ENCODE results near the gene MDC1.
"Not testable (repeated sequence)": the region's sequence is repeated elsewhere in the genome, so short reads cannot be mapped to it uniquely, and the experiment has no call there.

Gene MDC1

DNA sequence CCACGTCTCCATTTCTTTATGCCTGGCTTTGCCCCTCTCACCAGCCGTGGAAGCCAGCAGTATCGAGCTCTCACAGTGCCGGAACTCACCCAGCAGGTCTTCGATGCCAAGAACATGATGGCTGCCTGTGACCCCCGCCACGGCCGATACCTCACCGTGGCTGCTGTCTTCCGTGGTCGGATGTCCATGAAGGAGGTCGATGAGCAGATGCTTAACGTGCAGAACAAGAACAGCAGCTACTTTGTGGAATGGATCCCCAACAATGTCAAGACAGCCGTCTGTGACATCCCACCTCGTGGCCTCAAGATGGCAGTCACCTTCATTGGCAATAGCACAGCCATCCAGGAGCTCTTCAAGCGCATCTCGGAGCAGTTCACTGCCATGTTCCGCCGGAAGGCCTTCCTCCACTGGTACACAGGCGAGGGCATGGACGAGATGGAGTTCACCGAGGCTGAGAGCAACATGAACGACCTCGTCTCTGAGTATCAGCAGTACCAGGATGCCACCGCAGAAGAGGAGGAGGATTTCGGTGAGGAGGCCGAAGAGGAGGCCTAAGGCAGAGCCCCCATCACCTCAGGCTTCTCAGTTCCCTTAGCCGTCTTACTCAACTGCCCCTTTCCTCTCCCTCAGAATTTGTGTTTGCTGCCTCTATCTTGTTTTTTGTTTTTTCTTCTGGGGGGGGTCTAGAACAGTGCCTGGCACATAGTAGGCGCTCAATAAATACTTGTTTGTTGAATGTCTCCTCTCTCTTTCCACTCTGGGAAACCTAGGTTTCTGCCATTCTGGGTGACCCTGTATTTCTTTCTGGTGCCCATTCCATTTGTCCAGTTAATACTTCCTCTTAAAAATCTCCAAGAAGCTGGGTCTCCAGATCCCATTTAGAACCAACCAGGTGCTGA lies 7.0 kb upstream of the MDC1 start:
- not testable (repeated sequence) for DNase-seq (ENCODE audit: low read depth)

GRCh38 chr6:30723159-30723842 lies 6.2 kb upstream of the MDC1 start:
- not testable (repeated sequence) for DNase-seq (ENCODE audit: low read depth)

- no peak for DNase-seq (ENCODE audit: low read depth)
These were observed 5.4 kb upstream of the MDC1 start for GRCh38 chr6:30722280-30723112.

- DNase-seq (ENCODE audit: low read depth): not testable (repeated sequence)
These were observed 4.9 kb upstream of the MDC1 start for GRCh38 chr6:30722025-30722279.

DNA sequence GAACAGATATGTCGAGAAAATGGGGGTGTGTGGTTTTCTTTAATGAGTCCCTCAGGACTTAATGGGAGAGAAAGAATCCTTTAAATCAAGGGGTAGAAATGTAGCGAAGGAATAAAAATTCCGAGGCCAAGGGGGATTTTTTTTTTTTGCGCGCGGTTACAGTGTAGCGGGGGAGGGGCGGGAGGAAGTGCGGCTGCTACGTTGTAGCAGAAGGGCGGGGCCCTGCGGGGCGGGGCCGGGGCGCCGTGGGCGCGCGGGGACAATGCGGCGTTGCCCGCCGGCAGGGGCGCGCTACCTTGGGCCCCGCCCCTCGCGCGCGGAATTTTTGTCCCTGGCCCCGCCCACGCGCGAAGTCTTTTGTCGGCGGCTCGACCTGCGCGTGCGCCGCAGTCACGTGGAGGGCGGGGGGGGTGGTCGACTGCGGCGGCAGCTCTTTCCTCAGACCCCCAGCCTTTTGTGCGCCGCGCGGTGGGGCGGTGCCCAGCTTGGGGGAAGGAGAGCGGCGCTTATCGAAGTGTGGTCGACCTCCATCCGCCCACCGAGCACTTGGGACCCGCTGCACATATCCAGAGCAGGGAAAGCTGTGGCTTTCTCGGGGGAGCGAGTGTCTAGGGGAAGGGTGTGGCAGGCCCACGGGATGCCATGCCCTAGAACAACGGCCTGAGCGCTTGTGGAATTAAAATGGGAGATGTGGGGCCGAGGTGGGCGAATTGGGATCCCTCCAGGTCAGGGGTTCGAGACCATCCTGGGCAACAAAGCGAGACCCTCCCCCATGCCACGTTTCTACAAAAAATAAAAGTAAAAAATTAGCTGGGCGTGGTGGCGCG lies 4.3 kb upstream of the MDC1 start:
- DNase-seq (ENCODE audit: low read depth): peak; percentile 83

- no peak for DNase-seq (ENCODE audit: low read depth)
These were observed 3.7 kb upstream of the MDC1 start for GRCh38 chr6:30720738-30721197.

GRCh38 chr6:30719791-30720737 lies 3.0 kb upstream of the MDC1 start, which contains the start of gene TUBB:
Gene TUBB, plus strand, starts transcription at chr6:30720352. Its CDS starts 155 bp downstream, at chr6:30720507.
- peak; percentile 94 for DNase-seq (ENCODE audit: low read depth)

- no peak for DNase-seq (ENCODE audit: low read depth)
These were observed 2.3 kb upstream of the MDC1 start for GRCh38 chr6:30719356-30719755.

DNA sequence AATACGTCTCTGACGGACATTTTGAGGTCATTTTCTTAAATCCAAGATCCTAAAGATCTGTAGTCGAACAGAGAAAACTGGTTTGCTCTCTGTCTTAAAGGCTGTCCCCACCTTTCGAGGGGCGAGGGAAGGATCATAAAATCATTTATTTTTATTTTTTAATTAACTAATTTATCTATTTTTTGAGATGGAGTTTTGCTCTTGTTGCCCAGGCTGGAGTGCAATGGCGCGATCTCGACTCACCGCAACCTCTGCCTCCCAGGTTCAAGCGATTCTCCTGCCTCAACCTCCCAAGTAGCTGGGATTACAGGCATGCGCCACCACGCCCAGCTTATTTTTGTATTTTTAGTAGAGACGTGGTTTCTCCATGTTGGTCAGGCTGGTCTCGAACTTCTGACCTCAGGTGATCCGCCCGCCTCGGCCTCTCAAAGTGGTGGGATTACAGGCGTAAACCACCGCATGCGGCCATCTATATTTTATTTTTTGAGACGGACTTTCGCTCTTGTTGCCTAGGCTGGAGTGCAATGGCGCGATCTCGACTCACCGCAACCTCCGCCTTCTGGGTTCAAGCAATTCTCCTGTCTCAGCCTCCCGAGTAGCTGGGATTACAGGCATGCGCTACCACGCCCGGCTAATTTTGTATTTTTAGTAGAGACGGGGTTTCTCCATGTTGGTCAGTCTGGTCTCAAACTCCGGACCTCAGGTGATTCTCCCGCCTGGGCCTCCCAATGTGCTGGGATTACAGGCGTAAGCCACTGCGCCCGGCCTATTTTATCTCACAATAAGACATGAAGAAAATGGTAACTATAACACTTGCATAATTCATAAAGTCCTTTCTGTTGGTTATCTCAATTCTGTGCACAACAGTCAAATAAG lies 1.0 kb upstream of the MDC1 start:
- DNase-seq (ENCODE audit: low read depth): not testable (repeated sequence)

- DNase-seq (ENCODE audit: low read depth): no peak
These were observed 277 bp downstream of the MDC1 start for GRCh38 chr6:30716879-30717128.

GRCh38 chr6:30714263-30714662 lies 2.8 kb downstream of the MDC1 start:
- no peak for DNase-seq (ENCODE audit: low read depth)

GRCh38 chr6:30712441-30712945 lies 4.6 kb downstream of the MDC1 start:
- no peak for DNase-seq (ENCODE audit: low read depth)

- DNase-seq (ENCODE audit: low read depth): no peak
These were observed 5.2 kb downstream of the MDC1 start for GRCh38 chr6:30711758-30712380.

- DNase-seq (ENCODE audit: low read depth): no peak
These were observed 7.8 kb downstream of the MDC1 start for GRCh38 chr6:30709101-30709868.

DNA sequence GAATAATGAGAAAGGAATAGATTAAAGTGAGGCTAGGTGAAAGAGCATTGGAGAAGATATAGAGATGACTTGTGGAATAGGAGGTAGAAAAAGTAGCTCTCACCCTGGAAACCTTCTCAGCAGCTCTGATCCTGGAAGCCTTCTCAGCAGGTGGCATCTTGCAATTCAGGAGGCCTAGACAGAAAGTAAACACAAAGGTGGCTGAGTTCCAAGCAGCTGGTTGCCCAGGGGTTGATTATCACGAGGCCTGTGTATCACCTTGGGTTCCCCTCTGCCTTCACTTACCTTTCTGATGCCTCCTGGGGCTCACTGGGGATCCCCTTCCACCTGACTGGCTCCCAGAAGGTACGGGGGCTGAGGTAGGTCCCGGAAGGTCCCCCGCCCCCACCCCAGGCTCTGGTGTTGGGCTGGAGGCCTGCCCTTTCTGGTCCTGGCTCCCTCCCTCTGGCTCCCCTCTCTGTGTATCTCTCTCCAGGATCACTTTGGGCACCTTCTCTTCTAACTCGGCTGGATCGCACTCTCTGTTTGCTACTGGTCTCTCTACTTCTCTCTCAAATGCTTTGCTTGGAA lies 9.7 kb downstream of the MDC1 start:
- no peak for DNase-seq (ENCODE audit: low read depth)

GRCh38 chr6:30705620-30706019 lies 11.5 kb downstream of the MDC1 start:
- no peak for DNase-seq (ENCODE audit: low read depth)

- DNase-seq (ENCODE audit: low read depth): no peak
These were observed 13.3 kb downstream of the MDC1 start for GRCh38 chr6:30703821-30704220.

GRCh38 chr6:30703011-30703410 lies 14.1 kb downstream of the MDC1 start:
- DNase-seq (ENCODE audit: low read depth): no peak
